Gastrocnemius medialis (tissue), 4 donors: ENCODE results near the gene BLOC1S3.

Source experiments
- POLR2A ChIP-seq, 2 donors: fragments of 450-650 bp; IDR thresholded peaks; one replicate each; pipeline ENCODE4 v1.6.1; 2017; ENCODE audit warnings: antibody characterized with exemption in 2 of 2, mild to moderate bottlenecking in 2 of 2, moderate library complexity in 2 of 2
- TF ChIP-seq, protein P1 (sequence below), 5 experiments: fragments of 450-650 bp in 3 of 5; fragments of 200-600 bp in 2 of 5; sonication (generic) in 2 of 5; IDR thresholded peaks in 4 of 5; conservative IDR thresholded peaks in 1 of 5; 1 replicate in 4 of 5; 2 replicates in 1 of 5; pipeline ENCODE4 v1.5.1; 2016 to 2019; ENCODE audit warnings: antibody characterized with exemption in 5 of 5, mild to moderate bottlenecking in 3 of 5, moderate library complexity in 3 of 5

GRCh38 chr19:45206328-45206727, 27.7 kb downstream of the BLOC1S3 start:
- TF ChIP-seq, protein P1, sequence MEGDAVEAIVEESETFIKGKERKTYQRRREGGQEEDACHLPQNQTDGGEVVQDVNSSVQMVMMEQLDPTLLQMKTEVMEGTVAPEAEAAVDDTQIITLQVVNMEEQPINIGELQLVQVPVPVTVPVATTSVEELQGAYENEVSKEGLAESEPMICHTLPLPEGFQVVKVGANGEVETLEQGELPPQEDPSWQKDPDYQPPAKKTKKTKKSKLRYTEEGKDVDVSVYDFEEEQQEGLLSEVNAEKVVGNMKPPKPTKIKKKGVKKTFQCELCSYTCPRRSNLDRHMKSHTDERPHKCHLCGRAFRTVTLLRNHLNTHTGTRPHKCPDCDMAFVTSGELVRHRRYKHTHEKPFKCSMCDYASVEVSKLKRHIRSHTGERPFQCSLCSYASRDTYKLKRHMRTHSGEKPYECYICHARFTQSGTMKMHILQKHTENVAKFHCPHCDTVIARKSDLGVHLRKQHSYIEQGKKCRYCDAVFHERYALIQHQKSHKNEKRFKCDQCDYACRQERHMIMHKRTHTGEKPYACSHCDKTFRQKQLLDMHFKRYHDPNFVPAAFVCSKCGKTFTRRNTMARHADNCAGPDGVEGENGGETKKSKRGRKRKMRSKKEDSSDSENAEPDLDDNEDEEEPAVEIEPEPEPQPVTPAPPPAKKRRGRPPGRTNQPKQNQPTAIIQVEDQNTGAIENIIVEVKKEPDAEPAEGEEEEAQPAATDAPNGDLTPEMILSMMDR (IDR thresholded peaks at IDR 0.05 in 4 of 5, conservative IDR thresholded peaks at IDR 0.05 in 1 of 5), result no peak
- TF ChIP-seq POLR2A (IDR thresholded peaks at IDR 0.05), result no peak
